Lower lobe of right lung (tissue), 2 donors: ENCODE results near the gene B3GNT3. TPM values are rescaled to one million over a fixed set of nuclear protein-coding genes. Genes with fewer than 3 reads are reported as not detected.
"Not testable (repeated sequence)": the region's sequence is repeated elsewhere in the genome, so short reads cannot be mapped to it uniquely, and the experiment has no call there.

ENCODE experiments used
- ATAC-seq, 2 donors: fragments of 200-7000 bp; cut with Tn5 transposase; one replicate each; pipeline ENCODE4 v1.9.1; 2020 to 2022; ENCODE audit warnings: mild to moderate bottlenecking in 2 of 2, moderate library complexity in 2 of 2
- DNase-seq: peaks from one replicate; pipeline ENCODE4 v3.0.0-alpha.2; 2020
- H3K27ac ChIP-seq: fragments of 200-600 bp; one replicate; pipeline ENCODE4 v1.8.0; 2022
- H3K27me3 ChIP-seq: fragments of 200-600 bp; one replicate; pipeline ENCODE4 v1.8.0; 2022; ENCODE audit warnings: low read depth
- H3K36me3 ChIP-seq: fragments of 200-600 bp; one replicate; pipeline ENCODE4 v1.8.0; 2022; ENCODE audit warnings: mild to moderate bottlenecking
- H3K4me1 ChIP-seq: fragments of 200-600 bp; one replicate; pipeline ENCODE4 v1.8.0; 2022
- H3K4me3 ChIP-seq: fragments of 200-600 bp; one replicate; pipeline ENCODE4 v1.8.0; 2022; ENCODE audit warnings: mild to moderate bottlenecking
- H3K9me3 ChIP-seq: fragments of 200-600 bp; one replicate; pipeline ENCODE4 v1.8.0; 2022
- intact Hi-C: fragments of 100-400 bp; cut with DNase I; formaldehyde crosslinking; loops from one replicate; pipeline ENCODE4 v1.11.0; 2022
- total RNA-seq: library from RNA; stranded (reverse); fragmentation: NEBNext Ultra II Directional; extraction: Animal tissue kit (Norgen Biotek cat#: 25700); gene quantifications from one replicate; pipeline ENCODE4 v1.2.1, GENCODE V29; 2021
- TF ChIP-seq, protein P1 (sequence below): fragments of 200-600 bp; IDR thresholded peaks from one replicate; pipeline ENCODE4 v1.8.0; 2022; ENCODE audit warnings: antibody characterized with exemption, mild to moderate bottlenecking
- donor health status: DM: no; HTN: yes; CAD: no; lungs with severe emphysema.

B3GNT3 gene
- total RNA-seq, 1 donor from 2014 or later: 1.6 TPM

DNA sequence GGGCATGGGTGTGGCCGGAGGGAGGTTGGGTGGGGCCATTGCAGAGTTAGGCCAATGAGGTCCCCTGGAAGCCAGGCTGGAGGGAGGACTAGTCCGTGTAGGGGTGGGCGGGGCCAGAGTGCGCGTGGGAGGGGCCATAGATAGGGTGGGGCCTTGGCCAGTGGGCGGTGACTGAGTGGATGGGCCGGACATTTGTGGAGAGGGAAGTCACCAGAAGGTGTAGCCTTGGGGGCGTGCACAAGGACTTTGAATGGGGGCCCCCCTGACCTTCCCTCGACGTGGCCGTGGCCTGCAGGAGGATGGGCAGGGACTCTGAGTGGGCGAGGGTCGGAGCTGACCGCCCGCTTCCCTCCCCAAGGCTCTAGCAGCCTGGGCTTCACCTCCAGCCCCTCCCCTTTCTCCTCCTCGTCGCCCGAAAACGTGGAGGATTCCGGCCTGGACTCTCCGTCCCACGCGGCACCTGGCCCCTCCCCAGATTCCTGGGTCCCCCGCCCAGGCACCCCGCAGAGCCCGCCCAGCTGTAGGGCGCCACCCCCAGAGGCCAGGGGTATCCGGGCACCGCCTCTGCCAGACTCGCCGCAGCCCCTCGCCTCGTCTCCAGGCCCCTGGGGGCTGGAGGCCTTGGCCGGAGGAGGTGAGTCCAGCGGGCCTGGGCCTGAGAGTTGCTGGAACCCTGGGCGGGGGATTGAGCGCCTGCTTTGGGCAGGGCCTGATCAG is 16.5 kb upstream of the B3GNT3 start:
- Histone ChIP-seq H3K4me3 (peak overlapping the region; percentile 39), H3K36me3 (no peaks in the 10 kb centered on the region), H3K27me3 (peaks cover 22% of the 10 kb centered on the region), H3K27ac (no peak overlapping the region), H3K4me1 (peaks cover 10% of the 10 kb centered on the region), H3K9me3 (no peaks in the 10 kb centered on the region)
- DNase-seq (peak; percentile 88), ATAC-seq (peak; percentile 73 to 85)
- TF ChIP-seq, protein P1, sequence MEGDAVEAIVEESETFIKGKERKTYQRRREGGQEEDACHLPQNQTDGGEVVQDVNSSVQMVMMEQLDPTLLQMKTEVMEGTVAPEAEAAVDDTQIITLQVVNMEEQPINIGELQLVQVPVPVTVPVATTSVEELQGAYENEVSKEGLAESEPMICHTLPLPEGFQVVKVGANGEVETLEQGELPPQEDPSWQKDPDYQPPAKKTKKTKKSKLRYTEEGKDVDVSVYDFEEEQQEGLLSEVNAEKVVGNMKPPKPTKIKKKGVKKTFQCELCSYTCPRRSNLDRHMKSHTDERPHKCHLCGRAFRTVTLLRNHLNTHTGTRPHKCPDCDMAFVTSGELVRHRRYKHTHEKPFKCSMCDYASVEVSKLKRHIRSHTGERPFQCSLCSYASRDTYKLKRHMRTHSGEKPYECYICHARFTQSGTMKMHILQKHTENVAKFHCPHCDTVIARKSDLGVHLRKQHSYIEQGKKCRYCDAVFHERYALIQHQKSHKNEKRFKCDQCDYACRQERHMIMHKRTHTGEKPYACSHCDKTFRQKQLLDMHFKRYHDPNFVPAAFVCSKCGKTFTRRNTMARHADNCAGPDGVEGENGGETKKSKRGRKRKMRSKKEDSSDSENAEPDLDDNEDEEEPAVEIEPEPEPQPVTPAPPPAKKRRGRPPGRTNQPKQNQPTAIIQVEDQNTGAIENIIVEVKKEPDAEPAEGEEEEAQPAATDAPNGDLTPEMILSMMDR: no peak
- intact Hi-C loops: no loop called here

DNA sequence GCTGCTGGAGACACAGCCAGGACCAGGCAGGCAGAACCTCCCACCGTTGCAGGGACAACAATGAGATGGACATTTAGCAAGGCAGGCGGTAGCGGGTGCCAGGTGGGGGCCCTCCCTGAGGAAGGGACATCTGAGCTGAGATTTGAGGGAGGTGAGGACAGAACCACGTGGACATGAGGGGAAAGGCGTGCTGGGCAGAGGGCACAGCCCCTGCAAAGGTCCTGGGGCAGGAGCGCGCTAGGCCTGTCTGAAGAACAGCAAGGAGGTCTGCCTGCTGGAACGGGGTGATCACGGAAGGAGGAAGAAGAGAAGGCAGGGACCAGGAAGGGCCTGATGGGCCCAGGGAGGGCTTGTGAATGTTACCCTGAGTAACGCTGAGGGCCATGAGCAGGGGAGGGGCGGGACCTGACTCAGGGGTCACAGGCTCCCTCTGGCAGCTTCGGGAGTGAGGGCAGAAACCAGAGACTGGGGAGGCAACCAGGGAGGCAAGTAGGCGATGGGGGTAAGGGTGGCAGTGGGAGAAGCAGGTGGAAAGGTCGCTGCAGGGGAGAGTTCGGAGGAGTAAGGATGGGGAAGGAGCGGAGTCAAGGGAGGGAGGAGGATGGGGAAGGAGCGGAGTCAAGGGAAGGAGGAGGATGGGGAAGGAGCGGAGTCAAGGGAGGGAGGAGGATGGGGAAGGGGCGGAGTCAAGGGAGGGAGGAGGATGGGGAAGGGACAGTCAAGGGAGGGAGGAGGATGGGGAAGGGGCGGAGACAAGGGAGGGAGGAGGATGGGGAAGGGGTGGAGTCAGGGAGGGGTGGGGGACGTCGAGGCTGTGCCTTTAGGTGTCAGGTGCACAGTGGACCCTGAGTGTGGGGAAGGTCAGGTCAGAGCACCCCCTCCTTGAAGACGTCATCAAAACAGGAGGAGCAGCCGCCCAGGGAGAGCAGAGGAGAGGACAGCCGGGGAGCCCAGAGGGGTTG is 15.7 kb upstream of the B3GNT3 start:
- Histone ChIP-seq H3K27me3 (peaks cover 22% of the 10 kb centered on the region), H3K4me1 (peaks cover 10% of the 10 kb centered on the region), H3K27ac (no peak overlapping the region), H3K36me3 (no peaks in the 10 kb centered on the region), H3K4me3 (peak overlapping the region; percentile 39), H3K9me3 (no peaks in the 10 kb centered on the region)
- TF ChIP-seq, protein P1: no peak
- intact Hi-C loops: no loop called here
- DNase-seq (peak; percentile 76), ATAC-seq (peak; percentile 17 to 37)

DNA sequence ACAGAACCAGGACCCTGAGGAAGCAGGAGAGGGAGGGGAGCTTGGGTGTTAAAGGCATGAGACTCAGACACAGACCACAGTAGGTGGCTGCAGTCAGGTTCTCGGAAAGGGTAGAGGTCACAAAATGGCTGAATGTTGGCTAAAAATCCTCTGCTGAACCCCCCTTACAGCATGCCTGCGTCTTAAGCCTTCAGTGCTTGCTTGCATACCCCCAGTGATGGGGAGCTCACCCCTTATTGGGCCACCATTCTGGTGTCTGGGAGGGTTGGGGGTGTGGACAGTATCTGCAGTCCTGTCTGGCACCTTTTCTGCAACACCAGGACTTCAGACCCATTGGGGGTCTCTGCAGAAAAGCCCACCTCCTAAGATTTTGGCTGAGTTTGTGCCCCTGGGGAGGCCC is 14.2 kb upstream of the B3GNT3 start:
- H3K4me3 ChIP-seq: no peak overlapping the region
- DNase-seq (no peak), ATAC-seq (no peak)
- no peaks in the 10 kb centered on the region for H3K36me3 ChIP-seq
- peaks cover 22% of the 10 kb centered on the region for H3K27me3 ChIP-seq
- H3K9me3 ChIP-seq: no peaks in the 10 kb centered on the region
- TF ChIP-seq, protein P1: no peak
- peaks cover 10% of the 10 kb centered on the region for H3K4me1 ChIP-seq
- no peak overlapping the region for H3K27ac ChIP-seq
- intact Hi-C loops: no loop called here

DNA sequence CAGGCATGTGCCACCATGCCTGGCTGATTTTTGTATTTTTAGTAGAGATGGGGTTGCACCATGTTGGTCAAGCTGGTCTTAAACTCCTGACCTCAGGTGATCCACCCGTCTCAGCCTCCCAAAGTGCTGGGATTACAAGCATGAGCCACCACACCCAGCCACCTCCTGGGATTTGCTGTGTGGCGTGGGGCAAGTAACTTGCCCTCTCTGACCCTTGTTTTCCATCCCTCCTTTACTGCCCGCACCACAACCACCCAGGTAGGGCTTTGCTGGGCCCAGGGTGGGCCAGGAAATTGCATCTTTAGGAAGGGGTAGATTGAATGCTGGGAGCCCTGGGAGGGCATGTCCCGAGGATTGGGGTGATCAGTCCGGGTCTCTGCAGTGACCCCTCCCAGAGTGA is 11.2 kb upstream of the B3GNT3 start:
- DNase-seq, H3K4me3 ChIP-seq, H3K27ac ChIP-seq, H3K36me3 ChIP-seq, H3K4me1 ChIP-seq, H3K9me3 ChIP-seq, intact Hi-C loops, ATAC-seq: not testable (repeated sequence)
- peaks cover 16% of the 10 kb centered on the region for H3K27me3 ChIP-seq

DNA sequence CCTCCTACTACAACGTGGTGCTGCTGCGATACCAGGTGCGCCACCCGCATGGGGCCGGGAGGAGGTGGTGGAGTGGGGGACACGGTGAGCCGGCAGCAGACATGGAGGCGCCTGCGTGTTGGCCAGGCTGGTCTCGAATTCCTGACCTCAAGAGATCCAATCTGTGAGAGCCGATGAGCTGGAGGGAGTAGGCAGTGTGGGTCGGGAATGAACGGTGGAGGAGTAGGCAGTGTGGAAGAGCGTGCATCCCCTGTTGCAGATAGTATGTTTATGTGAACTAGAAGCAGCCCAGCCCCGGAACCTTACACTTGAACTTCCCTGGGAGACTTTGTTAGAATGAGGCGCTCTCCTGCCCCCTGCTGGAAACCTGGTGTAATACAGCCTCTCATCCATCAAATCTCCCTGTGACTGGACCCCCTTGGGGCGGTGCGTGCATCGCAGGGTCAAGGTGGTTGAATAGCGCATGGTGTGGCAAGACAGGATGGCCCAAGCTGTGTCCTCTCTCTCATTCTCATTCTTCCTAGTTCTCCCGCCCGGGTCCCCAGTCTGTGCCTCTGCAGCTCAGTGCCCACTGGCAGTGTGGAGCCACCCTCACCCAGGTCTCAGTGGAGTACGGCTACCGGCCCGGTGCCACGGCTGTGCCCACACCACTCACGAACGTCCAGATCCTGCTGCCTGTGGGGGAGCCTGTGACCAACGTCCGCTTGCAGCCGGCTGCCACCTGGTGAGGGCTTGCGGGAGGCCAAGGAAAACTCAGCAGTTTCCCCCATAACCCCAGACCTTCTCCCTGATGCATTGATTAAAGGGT is 10.5 kb upstream of the B3GNT3 start:
- Histone ChIP-seq H3K36me3 (no peaks in the 10 kb centered on the region), H3K27me3 (peaks cover 13% of the 10 kb centered on the region), H3K4me1 (no peaks in the 10 kb centered on the region), H3K4me3 (no peak overlapping the region), H3K9me3 (no peaks in the 10 kb centered on the region), H3K27ac (no peak overlapping the region)
- DNase-seq (peak; percentile 71), ATAC-seq (peak; percentile 65 to 74)
- intact Hi-C loops: no loop called here
- TF ChIP-seq, protein P1: peak; percentile 77
